Heart left ventricle (tissue), 16 donors: ENCODE data around the gene POMGNT1. TPM values are rescaled to one million over a fixed set of nuclear protein-coding genes. Genes with fewer than 3 reads are reported as not detected.

Experiments
- ATAC-seq, 4 donors: fragments of 200-7000 bp; cut with Tn5 transposase; one replicate each; pipeline ENCODE4 v1.9.1; 2020 to 2022; ENCODE audit warnings: moderate library complexity in 4 of 4, mild to moderate bottlenecking in 3 of 4, moderate number of reproducible peaks in 1 of 4
- DNase-seq, 5 donors: peaks; one replicate each; pipeline ENCODE4 v3.0.0-alpha.2; 2020
- H3K27ac ChIP-seq, 12 donors: fragments of 200-600 bp; sonication (generic) in 4 of 12; one replicate each; pipeline versions ENCODE4 v1.5.0 to v1.8.0; 2016 to 2022; ENCODE audit warnings: mild to moderate bottlenecking in 2 of 12
- H3K27me3 ChIP-seq, 9 donors: fragments of 200-600 bp; sonication (generic) in 2 of 9; one replicate each; pipeline versions ENCODE4 v1.5.1 to v1.8.0; 2016 to 2022; ENCODE audit warnings: mild to moderate bottlenecking in 3 of 9
- H3K36me3 ChIP-seq, 9 donors: fragments of 200-600 bp; sonication (generic) in 2 of 9; one replicate each; pipeline versions ENCODE4 v1.5.0 to v1.8.0; 2018 to 2022; ENCODE audit warnings: mild to moderate bottlenecking in 2 of 9
- H3K4me1 ChIP-seq, 12 donors: fragments of 200-600 bp; sonication (generic) in 4 of 12; one replicate each; pipeline versions ENCODE4 v1.5.0 to v1.8.0; 2016 to 2022; ENCODE audit warnings: mild to moderate bottlenecking in 3 of 12
- H3K4me3 ChIP-seq, 12 donors: fragments of 200-600 bp; sonication (generic) in 4 of 12; one replicate each; pipeline versions ENCODE4 v1.5.0 to v1.8.0; 2017 to 2022; ENCODE audit warnings: mild to moderate bottlenecking in 9 of 12, moderate library complexity in 4 of 12
- H3K9me3 ChIP-seq, 12 donors: fragments of 200-600 bp; sonication (generic) in 4 of 12; one replicate each; pipeline versions ENCODE4 v1.5.0 to v1.8.0; 2016 to 2022; ENCODE audit warnings: mild to moderate bottlenecking in 1 of 12
- POLR2A ChIP-seq, 2 donors: fragments of 450-650 bp; IDR thresholded peaks; one replicate each; pipeline ENCODE4 v1.6.1; 2017; ENCODE audit warnings: antibody characterized with exemption in 2 of 2, mild to moderate bottlenecking in 2 of 2, moderate library complexity in 2 of 2
- WGBS, 4 donors: extraction: QIAGEN DNeasy Blood & Tissue Kit in 2 of 4; methylation state at CpG; one replicate each; pipeline versions ENCODE4 v1.1.5 to v1.1.7; 2013 to 2018; 5-methylcytosine and 5-hydroxymethylcytosine counted together
- intact Hi-C, 10 donors: fragments of 100-400 bp; cut with DNase I; formaldehyde crosslinking; loops; one replicate each; pipeline versions ENCODE4 v1.11.1 to v1.14.2; 2022
- polyA plus RNA-seq, 2 donors: library from polyadenylated mRNA; stranded (reverse); fragments of 200-250 nt; gene quantifications; one replicate each; pipeline ENCODE4 v1.2.3, GENCODE V29; 2013
- total RNA-seq, 9 donors: library from RNA; depleted of rRNA in 2 of 9; stranded (reverse); fragments of >200 nt in 2 of 9; fragmentation: NEBNext Ultra II Directional in 3 of 9; extraction: Animal tissue kit (Norgen Biotek cat#: 25700) in 3 of 9; gene quantifications; one replicate each; pipeline versions ENCODE4 v1.1.0 to v1.2.4, GENCODE V29; 2016 to 2023
- TF ChIP-seq, protein P1 (sequence below), 12 donors: fragments of 200-600 bp; sonication (generic) in 4 of 12; IDR thresholded peaks; one replicate each; pipeline versions ENCODE4 v1.5.0 to v1.8.0; 2018 to 2022; ENCODE audit warnings: antibody characterized with exemption in 12 of 12, mild to moderate bottlenecking in 5 of 12
- donor health status: ischemic (EF 13 %, LVEDD 7.1; RV severe dilation, severe dysfunction).
- donor health status: healthy with polysubstance abuse.
- donor health status: DM: no; HTN: yes; CAD: no.
- donor health status: DM: no; HTN: no; CAD: no.
- donor health status: ischemic (EF 25% LVEDD 6.9; RV normal size, moderate dysfunction).
- donor health status: ischemic (EF 25% LVEDD 5.7; RV mildly dilated, moderate dysfunction).
- donor health status: healthy.
- donor health status: DM: yes; HTN: yes; CAD: no.
- donor health status: ischemic (EF 35%, LVEDD 5.7; RV mildly dilated, moderate dysfunction).
- donor health status: nonischemic (EF 11% LVEDD 7.7; RV severe dilation, severe dysfunction).
- donor health status: DM: yes; HTN: yes; CAD: no.
- donor health status: PGD.
- donor health status: ischemic (EF 29% LVEDD 5.4; RV normal size, mild dysfunction).
- donor health status: nonischemic (EF 23%, LVEDD 6.1; RV moderate dilation, normal function).

POMGNT1 gene
- total and polyA plus RNA-seq, 11 donors: 85.2 to 203 (median 139) TPM

DNA sequence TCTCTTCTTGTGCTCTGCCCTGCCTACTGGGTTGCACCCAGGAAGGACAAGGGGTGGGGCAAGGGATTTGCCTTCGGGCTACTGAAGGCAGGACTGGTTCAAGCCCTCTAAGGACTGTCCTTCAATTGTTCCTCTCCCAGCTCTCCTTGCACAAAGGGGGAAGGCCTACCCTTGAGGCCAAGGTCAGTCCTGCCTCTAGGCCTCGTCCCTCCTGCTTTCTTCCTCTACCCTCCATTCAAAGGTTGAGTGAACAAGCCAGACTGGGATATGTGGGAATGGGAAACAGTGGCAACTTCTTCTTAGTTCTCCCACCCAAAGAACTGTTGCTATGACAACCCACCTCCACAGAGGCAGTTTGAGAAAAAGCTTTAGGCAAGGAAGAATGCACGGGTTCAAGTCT, 7.6 kb upstream of the POMGNT1 start:
- Histone ChIP-seq H3K27me3 (no peaks in the 10 kb centered on the region), H3K9me3 (no peaks in the 10 kb centered on the region), H3K27ac (peak overlapping the region; percentile 60 to 99 (median 92)), H3K4me1 (peaks cover 0 to 40% (median 29%) of the 10 kb centered on the region in 12 donors), H3K4me3 (peak overlapping the region in 3 of 12 donors; percentile 4 to 95 (median 94)), H3K36me3 (peaks cover 0 to 23% (median 0%) of the 10 kb centered on the region in 9 donors)
- ATAC-seq: peak; percentile 73 to 84 (median 76)
- intact Hi-C loops: no loop called here
- 25 to 43% (median 32%) methylated on average over 3 of the region's 3 CpGs for WGBS, 4 donors
- TF ChIP-seq, protein P1, sequence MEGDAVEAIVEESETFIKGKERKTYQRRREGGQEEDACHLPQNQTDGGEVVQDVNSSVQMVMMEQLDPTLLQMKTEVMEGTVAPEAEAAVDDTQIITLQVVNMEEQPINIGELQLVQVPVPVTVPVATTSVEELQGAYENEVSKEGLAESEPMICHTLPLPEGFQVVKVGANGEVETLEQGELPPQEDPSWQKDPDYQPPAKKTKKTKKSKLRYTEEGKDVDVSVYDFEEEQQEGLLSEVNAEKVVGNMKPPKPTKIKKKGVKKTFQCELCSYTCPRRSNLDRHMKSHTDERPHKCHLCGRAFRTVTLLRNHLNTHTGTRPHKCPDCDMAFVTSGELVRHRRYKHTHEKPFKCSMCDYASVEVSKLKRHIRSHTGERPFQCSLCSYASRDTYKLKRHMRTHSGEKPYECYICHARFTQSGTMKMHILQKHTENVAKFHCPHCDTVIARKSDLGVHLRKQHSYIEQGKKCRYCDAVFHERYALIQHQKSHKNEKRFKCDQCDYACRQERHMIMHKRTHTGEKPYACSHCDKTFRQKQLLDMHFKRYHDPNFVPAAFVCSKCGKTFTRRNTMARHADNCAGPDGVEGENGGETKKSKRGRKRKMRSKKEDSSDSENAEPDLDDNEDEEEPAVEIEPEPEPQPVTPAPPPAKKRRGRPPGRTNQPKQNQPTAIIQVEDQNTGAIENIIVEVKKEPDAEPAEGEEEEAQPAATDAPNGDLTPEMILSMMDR (IDR thresholded peaks at IDR 0.05): no peak
- TF ChIP-seq POLR2A (IDR thresholded peaks at IDR 0.05): no peak
- DNase-seq: peak in 3 of 5 donors; percentile 51 to 69 (median 54)

GRCh38 chr1:46205141-46205540, 6.9 kb upstream of the POMGNT1 start:
- WGBS, 4 donors: 65 to 71% (median 69%) methylated on average over 3 of the region's 3 CpGs
- peak overlapping the region in 4 of 12 donors; percentile 94 to 100 (median 95) for H3K4me3 ChIP-seq

DNA sequence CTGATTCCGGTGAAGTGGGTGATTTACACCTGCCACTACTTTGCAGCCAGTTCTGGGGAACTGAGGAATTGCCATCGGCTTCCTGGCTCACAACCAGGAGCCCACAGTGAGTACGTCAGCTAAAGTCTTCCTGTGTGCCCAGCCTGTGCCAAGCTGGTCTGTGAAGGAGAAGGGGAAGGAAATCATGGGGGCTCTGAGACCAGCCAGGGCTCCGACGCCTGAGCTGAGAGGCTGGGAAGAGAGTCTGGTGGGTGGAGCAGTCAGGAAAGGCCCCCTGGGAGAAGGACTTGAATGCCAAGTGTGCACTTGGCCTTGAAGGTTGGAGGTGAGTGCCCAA, 6.1 kb upstream of the POMGNT1 start:
- H3K27ac ChIP-seq: peak overlapping the region; percentile 38 to 99 (median 92)
- DNase-seq (peak in 3 of 5 donors; percentile 33 to 56 (median 42)), ATAC-seq (peak in 3 of 4 donors; percentile 36 to 54 (median 52))
- H3K9me3 ChIP-seq: no peaks in the 10 kb centered on the region
- no peak for TF ChIP-seq POLR2A (IDR thresholded peaks at IDR 0.05)
- peaks cover 0 to 40% (median 29%) of the 10 kb centered on the region in 12 donors for H3K4me1 ChIP-seq
- intact Hi-C loops: no loop called here
- peak overlapping the region; percentile 34 to 100 (median 92) for H3K4me3 ChIP-seq
- H3K36me3 ChIP-seq: peaks cover 0 to 15% (median 0%) of the 10 kb centered on the region in 9 donors
- H3K27me3 ChIP-seq: no peaks in the 10 kb centered on the region
- 5 to 17% (median 16%) methylated on average over 5 of the region's 5 CpGs for WGBS, 4 donors

More at GRCh38 chr1:46205141-46205540, 6.9 kb upstream of the POMGNT1 start:
- peaks cover 0 to 40% (median 29%) of the 10 kb centered on the region in 12 donors for H3K4me1 ChIP-seq
- H3K36me3 ChIP-seq: peaks cover 0 to 19% (median 0%) of the 10 kb centered on the region in 9 donors
- H3K27me3 ChIP-seq: no peaks in the 10 kb centered on the region
- intact Hi-C loops: no loop called here
- peak overlapping the region in 11 of 12 donors; percentile 61 to 99 (median 92) for H3K27ac ChIP-seq
- TF ChIP-seq, protein P1 (IDR thresholded peaks at IDR 0.05): no peak
- no peak for TF ChIP-seq POLR2A (IDR thresholded peaks at IDR 0.05)
- DNase-seq: no peak
- H3K9me3 ChIP-seq: no peaks in the 10 kb centered on the region
- ATAC-seq: no peak

- ATAC-seq: peak; percentile 1 to 20 (median 10)
- DNase-seq: no peak
- Histone ChIP-seq H3K27ac (peak overlapping the region; percentile 68 to 99 (median 92)), H3K36me3 (peaks cover 0 to 12% (median 0%) of the 10 kb centered on the region in 9 donors), H3K27me3 (no peaks in the 10 kb centered on the region), H3K4me1 (peaks cover 0 to 45% (median 34%) of the 10 kb centered on the region in 12 donors), H3K4me3 (peak overlapping the region; percentile 71 to 100 (median 92)), H3K9me3 (no peaks in the 10 kb centered on the region)
- intact Hi-C loops: no loop called here
- TF ChIP-seq, protein P1 (IDR thresholded peaks at IDR 0.05): no peak
- no peak for TF ChIP-seq POLR2A (IDR thresholded peaks at IDR 0.05)
- 8 to 19% (median 17%) methylated on average over 14 of the region's 14 CpGs for WGBS, 4 donors
These were observed 5.6 kb upstream of the POMGNT1 start for GRCh38 chr1:46203738-46204405.
